ENCODE measurements around the gene FAM199X. TPM values are rescaled to one million over a fixed set of nuclear protein-coding genes. Genes with fewer than 3 reads are reported as not detected.

The FAM199X gene
- total RNA-seq, 1 experiment from 2014 or later, result 12.1 TPM

DNA sequence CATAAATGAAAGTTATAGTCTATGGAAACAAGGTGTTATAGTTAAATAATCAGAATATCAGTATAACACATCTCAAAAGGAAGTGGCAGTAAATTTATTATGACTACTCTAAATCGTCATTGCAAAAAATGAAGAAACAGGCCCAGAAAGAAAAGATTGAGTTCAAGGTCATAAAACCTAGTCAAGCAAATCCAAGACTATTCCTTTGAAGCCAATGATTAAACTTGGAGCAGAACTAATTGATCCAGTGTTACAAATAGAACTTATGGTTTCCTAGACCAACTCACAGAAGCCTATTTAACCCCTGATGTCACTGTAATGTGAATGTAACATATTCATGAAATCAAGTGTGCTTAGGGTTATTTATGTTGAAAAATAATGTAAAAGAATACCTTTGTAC, 1.9 kb downstream of the FAM199X start:
- H4K20me1 ChIP-seq (ENCODE audit: control insufficient read depth, insufficient read depth, insufficient read length), result no peaks in the 10 kb centered on the region
- TF ChIP-seq, protein P1, sequence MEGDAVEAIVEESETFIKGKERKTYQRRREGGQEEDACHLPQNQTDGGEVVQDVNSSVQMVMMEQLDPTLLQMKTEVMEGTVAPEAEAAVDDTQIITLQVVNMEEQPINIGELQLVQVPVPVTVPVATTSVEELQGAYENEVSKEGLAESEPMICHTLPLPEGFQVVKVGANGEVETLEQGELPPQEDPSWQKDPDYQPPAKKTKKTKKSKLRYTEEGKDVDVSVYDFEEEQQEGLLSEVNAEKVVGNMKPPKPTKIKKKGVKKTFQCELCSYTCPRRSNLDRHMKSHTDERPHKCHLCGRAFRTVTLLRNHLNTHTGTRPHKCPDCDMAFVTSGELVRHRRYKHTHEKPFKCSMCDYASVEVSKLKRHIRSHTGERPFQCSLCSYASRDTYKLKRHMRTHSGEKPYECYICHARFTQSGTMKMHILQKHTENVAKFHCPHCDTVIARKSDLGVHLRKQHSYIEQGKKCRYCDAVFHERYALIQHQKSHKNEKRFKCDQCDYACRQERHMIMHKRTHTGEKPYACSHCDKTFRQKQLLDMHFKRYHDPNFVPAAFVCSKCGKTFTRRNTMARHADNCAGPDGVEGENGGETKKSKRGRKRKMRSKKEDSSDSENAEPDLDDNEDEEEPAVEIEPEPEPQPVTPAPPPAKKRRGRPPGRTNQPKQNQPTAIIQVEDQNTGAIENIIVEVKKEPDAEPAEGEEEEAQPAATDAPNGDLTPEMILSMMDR (conservative IDR thresholded peaks at IDR 0.05), result no peak
- no peak overlapping the region for H3K18ac ChIP-seq (ENCODE audit: insufficient read length, low read depth, low read length)
- no peak overlapping the region for H4K91ac ChIP-seq (ENCODE audit: insufficient read length, low read depth, low read length)
- no peak overlapping the region for H3K4ac ChIP-seq (ENCODE audit: low read depth, low read length)
- H4K8ac ChIP-seq (replicated peaks; ENCODE audit: insufficient read length, low read depth, low read length), result no peak overlapping the region
- H2BK12ac ChIP-seq (ENCODE audit: insufficient read length, low read depth, low read length), result no peak overlapping the region
- no peak overlapping the region for H3T11ph ChIP-seq (ENCODE audit: low read length)
- no peaks in the 10 kb centered on the region for H3K79me1 ChIP-seq (ENCODE audit: insufficient read depth, low read depth, low read length, poor library complexity, severe bottlenecking)
- no peak overlapping the region for H2AFZ ChIP-seq (ENCODE audit: low read length)
- no peak overlapping the region for H3K23ac ChIP-seq (ENCODE audit: insufficient read length, low read depth, low read length)
- H3K27ac Mint-ChIP-seq, result no peak overlapping the region
- no peak overlapping the region for H2BK5ac ChIP-seq (ENCODE audit: insufficient read length, low read length)
- no peak overlapping the region for H4K5ac ChIP-seq (ENCODE audit: insufficient read length, low read depth, low read length)
- no CpG with 5 or more reads among the region's 1 CpG for WGBS (ENCODE audit: extremely low coverage, insufficient read length, low lambda C conversion rate)
- no peak overlapping the region for H3K9ac ChIP-seq (ENCODE audit: extremely low read depth, insufficient read length, low read length)
- H3K23me2 ChIP-seq (ENCODE audit: insufficient read length, low read depth, low read length, poor library complexity, severe bottlenecking), result peaks cover 4% of the 10 kb centered on the region
- H2AK5ac ChIP-seq (ENCODE audit: insufficient read length, low read length), result no peak overlapping the region
- H2BK120ac ChIP-seq (ENCODE audit: low read depth, low read length, poor library complexity, severe bottlenecking), result no peak overlapping the region
- H2BK15ac ChIP-seq (ENCODE audit: low read depth, low read length), result no peak overlapping the region
- peaks cover 9 to 18% of the 10 kb centered on the region in 2 experiments; a peak in 3 of 4 replicates for H3K4me1 Mint-ChIP-seq
- no peaks in the 10 kb centered on the region for H3K4me1 ChIP-seq (ENCODE audit: insufficient read depth, low read length)
- peaks cover 6% of the 10 kb centered on the region for H3K9me3 ChIP-seq (ENCODE audit: control insufficient read depth, low read depth, low read length)
- peak overlapping the region; percentile 72 to 89; a peak in 4 of 5 replicates for H3K4me3 Mint-ChIP-seq
- H3K14ac ChIP-seq (ENCODE audit: insufficient read depth, low read length), result no peak overlapping the region
- no peak for DNase-seq
- peaks cover 0 to 65% of the 10 kb centered on the region in 2 experiments; a peak in 2 of 5 replicates for H3K9me3 Mint-ChIP-seq
- no peak overlapping the region for H3K56ac ChIP-seq (ENCODE audit: insufficient read length, low read depth, low read length)
- no peaks in the 10 kb centered on the region for H3K27me3 ChIP-seq (ENCODE audit: insufficient read depth, low read length)
- H3K4me2 ChIP-seq (ENCODE audit: insufficient read depth, insufficient read length, low read length), result no peak overlapping the region
- H3K36me3 Mint-ChIP-seq (ENCODE audit: insufficient read depth in 1 of 3, low read depth in 3 of 3), result peaks cover 0 to 13% (median 7%) of the 10 kb centered on the region in 3 experiments; a peak in 3 of 7 replicates
- no peaks in the 10 kb centered on the region; the same call in 1 of the 2 replicates for H3K27me3 Mint-ChIP-seq (ENCODE audit: low read depth)
- no peak overlapping the region for H3K27ac ChIP-seq (ENCODE audit: insufficient read length, low read depth, low read length)
- H2BK20ac ChIP-seq (ENCODE audit: low read depth, low read length, poor library complexity, severe bottlenecking), result no peak overlapping the region
- H3K79me2 ChIP-seq (ENCODE audit: insufficient read depth, low read length), result no peaks in the 10 kb centered on the region; the same call in 1 of the 2 replicates

Data from H9 (cell line).